ENCODE measurements around the gene TMED8.
"Not testable (repeated sequence)": the region's sequence is repeated elsewhere in the genome, so short reads cannot be mapped to it uniquely, and the experiment has no call there.

Gene TMED8

GRCh38 chr14:77322250-77322902, 54.5 kb downstream of the TMED8 start:
- no peak for DNase-seq (ENCODE audit: low spot score)

DNA sequence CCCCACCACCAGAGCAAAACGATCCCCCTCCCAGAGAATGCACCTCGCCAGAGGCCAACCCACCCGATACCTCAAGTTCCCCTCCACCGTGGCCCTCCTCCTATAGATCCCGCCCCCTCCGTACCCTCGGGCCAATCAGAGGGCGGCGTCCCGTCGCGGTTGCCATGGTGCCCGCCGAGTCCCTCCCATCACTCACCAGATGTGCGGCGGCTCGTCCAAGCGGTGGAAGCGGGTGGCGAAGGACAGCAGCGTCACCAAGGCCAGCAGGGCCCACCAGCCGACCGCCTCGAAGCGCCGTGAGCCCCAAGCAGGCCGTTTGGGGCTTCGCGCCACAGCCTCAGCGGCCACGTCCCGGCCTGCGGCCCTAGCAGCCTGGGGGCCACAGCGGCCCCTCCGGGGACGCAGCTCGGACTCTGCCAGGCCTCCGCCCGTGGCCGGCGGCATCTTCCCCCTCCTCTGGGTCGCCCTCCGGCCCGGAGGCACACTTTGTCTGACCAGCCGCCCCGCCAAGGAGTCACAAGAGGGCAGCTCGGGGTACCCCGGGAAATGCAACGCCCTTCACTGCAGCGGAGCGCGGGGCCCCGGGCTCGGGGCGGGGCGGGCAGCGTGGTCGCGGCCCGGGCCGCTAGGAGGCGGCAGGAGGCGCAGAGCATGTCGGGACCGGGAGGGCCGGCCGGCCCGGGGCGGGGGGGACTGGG, 56.5 kb downstream of the TMED8 start, which contains the start of gene POMT2:
POMT2 (minus strand) TSS at position 646 of the 698 bp plus-strand sequence; CDS start at position 444, 202 bp downstream.
- peak; percentile 96 for DNase-seq (ENCODE audit: low spot score)

DNA sequence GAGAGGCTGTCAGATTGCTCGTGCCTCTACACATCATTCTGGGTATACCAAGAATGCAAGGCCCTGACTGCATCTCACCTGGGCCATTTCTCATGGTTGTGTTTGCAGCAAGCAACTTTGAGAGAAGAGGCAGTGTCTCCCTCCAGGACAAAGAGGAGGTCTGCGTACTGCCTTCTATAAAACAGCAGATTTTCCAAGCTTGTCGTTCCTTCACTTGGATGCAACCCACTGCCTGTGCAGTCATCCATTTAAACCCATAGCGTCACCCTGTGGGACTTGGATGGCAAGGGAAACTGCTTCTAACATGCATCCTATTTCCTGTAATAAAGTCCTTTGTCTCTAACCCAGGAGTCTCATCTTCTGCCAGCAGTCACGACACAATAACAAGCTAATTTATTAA, 57.5 kb downstream of the TMED8 start:
- no peak for DNase-seq (ENCODE audit: low spot score)

DNA sequence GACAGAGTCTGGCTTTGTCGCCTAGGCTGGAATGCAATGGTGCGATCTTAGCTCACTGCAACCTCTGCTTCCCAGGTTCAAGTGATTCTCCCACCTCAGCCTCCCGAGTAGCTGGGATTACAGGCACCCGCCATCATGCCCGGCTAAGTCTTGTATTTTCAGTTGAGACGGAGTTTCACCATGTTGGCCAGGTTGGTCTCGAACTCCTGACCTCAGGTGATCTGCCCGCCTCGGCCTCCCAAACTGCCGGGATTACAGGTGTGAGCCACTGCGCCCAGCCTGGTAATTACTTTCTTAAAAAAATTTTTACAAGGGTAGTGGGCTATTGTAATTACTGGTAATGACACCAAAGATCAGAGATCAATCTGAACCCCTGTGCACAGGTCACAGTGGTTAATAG, 58.1 kb downstream of the TMED8 start:
- DNase-seq (ENCODE audit: low spot score) = not testable (repeated sequence)

DNA sequence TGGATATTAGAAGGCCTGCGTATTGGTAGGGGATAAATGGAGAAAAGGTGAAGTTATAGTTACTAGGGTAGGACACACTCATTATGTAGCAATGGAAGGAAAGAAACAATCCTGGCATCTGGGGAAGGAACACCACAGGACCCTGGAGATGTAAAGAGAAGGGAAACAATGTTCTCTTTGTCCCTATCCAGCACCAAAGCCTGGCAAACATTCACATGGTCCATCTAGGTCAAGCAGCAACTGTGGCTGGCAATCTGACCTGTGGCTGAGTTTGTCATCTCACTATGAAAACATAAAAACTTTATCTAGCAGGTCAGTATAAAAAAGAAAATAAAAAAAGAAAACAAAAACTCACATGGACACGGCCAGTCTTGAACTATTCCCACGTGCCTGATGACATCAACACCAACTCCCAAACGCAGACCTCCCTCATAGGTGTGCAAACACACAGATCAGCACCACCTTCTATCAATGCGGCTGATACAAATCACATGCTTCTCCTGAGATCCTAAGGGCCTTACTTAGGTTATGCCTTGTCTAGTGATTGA, 58.8 kb downstream of the TMED8 start:
- no peak for DNase-seq (ENCODE audit: low spot score)

GRCh38 chr14:77316872-77317301, 60.0 kb downstream of the TMED8 start:
- no peak for DNase-seq (ENCODE audit: low spot score)

GRCh38 chr14:77316195-77316505, 60.7 kb downstream of the TMED8 start:
- DNase-seq (ENCODE audit: low spot score) = no peak

DNA sequence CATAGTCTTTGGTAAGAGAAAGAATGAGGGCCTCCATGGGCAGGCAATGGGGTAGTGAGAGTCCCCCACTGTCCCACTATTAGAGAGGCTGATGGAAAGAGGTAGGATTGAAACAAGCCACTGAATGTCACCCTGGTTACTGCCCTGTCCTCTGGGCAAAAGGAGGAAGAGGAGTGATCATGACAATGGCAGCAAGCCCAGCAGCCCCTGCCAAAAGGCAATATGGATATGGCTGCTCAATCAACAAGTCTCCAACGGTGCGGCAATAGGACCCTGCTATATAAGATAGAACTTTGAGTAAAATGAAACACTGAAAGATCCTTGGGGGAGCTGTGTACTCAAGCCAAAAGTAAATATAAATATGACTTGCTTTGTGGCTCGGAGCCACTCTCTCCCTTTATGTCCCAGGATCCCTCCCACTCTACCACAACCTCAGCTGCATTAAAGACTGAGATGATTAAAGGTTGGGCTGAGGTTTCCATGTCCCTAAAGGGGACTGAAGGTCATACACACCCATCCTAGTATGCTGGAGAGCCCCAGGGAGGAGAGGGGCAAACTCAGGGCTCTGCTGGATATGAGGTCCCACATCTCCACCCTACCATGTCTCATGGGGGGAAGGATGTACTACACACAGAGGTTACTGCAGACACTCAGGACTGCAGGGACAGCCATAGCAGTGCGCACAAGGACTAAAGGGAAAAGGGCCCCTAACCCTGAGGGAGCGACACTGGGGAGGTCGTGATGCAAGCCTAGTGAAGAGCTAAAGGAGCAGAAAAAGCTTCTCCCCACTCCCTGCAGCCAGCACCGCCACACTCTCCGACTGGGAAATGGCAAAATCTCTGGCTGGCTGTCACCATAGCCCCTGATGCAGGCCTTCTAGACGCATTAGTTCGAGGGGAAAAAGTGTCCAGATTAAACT, 62.1 kb downstream of the TMED8 start:
- DNase-seq (ENCODE audit: low spot score) = no peak

DNA sequence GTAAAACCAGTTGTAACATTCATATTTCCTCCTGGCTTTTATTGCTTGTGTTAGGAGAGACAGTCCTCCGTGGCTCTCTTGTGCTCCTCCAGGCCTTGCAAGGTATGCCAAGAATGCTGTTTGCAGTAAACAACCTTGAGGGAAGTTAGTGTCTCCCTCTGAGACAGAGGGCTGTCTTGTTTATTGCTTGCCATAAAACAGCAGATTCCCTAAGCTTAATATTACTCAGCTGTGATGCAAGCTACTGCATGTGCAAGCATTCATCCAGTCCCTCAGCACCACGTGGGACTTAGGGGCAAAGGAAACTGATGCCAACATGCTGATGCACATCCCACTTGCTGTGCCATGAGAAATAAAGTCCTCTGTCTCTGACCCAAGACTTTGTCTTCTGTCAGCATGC, 62.9 kb downstream of the TMED8 start:
- DNase-seq (ENCODE audit: low spot score) = peak; percentile 77

DNA sequence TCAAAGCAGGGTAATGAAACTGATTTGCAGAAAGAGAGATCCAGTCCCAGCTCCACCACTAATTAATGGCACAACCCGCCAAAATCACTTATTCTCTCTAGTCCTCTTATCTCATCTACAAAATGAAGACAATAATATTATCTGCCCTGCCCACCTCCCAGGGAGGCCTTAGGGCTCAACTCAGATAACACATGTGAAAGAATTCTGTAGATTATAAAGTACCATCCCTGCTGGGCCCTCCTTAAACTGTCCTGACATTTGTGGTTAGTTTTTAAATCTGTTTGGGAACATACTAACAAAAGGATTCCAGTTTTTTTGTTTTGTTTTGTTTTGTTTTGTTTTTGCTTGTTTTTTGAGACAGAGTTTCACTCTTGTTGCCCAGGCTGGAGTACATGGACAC, 63.5 kb downstream of the TMED8 start:
- DNase-seq (ENCODE audit: low spot score) = no peak

- DNase-seq (ENCODE audit: low spot score) = peak; percentile 17
Measured at GRCh38 chr14:77311217-77311616, 65.7 kb downstream of the TMED8 start.

DNA sequence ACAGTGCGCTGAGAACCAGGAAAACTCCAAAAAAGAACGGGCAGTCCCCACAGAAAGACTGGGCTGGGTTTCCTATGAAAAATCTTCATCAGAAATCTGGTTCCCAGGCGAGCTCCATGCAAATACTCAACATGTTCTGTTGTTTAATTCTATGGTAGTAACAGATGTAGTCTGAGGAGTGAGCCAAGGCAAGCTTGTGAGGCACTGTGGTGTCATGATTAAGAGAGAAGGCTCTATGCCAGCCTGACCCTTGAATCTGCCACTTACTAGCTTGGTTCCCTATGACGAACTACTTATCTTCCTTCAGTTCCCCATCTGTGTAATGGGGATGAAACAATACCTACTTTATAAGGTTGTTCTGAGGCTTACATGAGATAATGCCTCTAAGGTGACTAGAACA, 66.9 kb downstream of the TMED8 start:
- no peak for DNase-seq (ENCODE audit: low spot score)

GRCh38 chr14:77309131-77309530, 67.8 kb downstream of the TMED8 start:
- DNase-seq (ENCODE audit: low spot score) = no peak

DNA sequence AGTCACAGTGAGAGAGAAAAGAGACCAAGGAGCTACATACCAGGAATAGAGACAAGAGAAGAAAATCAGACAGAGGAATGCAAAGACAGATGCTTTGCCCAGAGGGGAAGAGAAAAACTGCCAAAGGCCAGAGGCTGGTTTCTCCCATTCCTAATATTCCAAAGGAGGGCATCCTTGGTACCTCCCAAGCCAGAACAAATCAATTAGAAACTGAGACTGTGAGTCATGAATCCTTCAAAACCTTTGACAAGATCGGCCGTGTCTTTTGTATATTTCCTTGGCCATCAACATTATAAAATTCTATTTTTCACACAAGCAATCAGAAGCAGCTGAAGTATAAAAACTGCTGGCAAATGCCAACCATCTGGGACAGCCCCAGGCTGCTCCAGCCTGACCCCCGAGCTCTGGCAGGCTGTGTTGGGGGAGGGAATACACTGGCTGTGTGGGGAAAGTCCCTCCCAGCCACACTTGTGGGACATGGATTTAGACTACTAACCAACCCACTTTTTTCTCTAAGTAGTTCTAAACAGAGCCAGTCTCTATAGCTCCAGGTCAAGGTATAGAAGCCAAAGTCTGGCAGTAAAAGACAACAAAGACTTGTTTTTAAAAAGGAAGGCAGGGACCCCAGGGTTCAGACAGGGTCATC, 69.9 kb downstream of the TMED8 start:
- DNase-seq (ENCODE audit: low spot score) = peak; percentile 66

DNA sequence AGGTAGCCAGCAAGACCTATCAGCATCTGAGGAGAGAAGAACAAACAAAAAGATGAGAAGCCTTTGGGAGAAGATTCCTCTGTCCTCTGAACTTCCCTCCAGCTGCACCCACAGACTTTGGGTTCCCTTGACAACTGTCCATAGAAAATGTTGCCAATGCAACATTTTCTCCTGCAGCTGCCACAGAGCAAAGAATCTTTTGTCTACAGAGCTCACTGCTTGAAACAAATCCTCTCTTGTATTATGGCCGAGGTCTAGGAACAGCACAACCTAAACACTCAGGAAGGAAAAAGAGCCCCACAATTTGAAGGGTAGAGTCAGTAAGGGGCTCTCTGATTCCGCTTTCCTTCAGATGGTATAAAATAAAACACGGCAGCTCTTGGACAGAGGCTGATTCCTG, 70.5 kb downstream of the TMED8 start:
- DNase-seq (ENCODE audit: low spot score) = peak; percentile 22

DNA sequence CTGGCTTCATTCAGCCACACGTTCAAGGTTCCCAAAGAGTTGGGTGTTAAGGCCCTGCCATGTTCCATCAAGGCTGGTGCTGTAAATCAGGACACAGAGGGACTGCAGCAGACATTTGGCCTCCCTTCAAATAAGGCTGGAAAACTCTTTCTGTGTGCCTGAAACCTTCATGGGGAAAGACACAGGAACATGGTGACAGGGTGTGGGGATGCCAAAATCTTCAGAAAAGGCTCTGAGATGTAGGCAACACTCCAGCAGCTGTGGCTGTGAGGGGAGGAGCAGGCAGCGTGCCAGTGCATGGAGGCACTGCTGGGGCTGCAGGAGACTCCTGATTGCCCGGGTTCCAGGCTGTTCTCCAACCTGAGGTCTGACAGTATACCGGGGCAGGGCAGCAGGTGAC, 71.2 kb downstream of the TMED8 start:
- no peak for DNase-seq (ENCODE audit: low spot score)

- DNase-seq (ENCODE audit: low spot score) = peak; percentile 88
Measured at GRCh38 chr14:77303417-77304156, 73.3 kb downstream of the TMED8 start.

DNA sequence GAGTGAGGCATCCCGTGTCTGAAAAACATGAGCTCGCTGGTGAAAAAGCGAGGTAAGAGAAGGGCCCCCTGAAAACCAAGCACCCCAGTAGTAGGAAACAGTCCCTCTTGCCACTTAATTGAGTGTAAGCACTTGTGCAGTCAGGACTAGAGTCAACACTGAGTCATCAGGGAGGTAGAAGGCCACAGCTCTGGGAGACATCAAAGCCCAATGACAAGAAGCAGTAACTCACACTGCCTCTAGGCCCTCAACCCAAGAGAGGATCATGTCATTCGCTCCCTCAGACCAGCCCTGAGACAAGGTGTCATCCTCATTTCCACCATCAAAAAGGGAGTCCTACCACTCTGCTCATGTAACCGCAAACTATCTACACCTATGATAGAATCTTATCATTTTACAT, 74.0 kb downstream of the TMED8 start:
- DNase-seq (ENCODE audit: low spot score) = peak; percentile 36

DNA sequence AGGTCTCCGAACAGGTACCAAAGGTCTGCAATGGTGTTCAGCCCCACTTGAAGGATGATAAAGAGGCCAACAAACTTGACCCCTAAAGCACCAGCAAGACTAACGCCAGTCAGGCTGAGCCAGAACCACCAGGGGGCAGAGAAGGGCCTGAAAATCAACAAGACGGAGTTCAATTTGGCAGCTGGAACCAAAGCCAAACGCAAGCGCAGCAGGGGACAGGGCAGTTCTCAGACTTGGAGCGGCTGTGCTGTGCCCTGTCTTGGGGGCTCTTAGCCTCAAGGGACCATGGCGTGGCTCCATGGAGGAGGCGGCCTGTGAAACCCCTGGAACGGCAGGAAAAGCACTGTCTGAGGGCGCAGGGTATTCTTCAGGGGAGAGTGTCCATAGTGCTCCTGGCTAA, 75.8 kb downstream of the TMED8 start:
- peak; percentile 78 for DNase-seq (ENCODE audit: low spot score)

DNA sequence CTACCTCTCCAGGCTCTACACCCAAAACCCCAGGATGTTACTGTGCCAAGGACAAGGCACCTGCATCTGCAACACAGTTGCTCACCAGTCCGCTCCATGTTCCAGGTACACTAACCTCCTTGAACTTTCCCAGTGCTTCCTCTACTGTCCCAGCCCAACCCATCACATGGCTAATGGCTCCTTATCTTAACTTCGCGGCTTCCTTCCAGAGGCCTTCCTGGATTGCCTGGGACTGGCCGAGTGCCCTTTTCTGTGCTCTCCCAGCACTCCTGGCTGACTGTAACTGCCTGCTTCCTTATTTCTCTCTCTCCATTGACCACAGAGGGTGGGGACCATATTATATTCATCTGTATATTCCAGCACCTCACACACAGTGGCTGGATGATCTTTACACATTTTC, 77.1 kb downstream of the TMED8 start:
- no peak for DNase-seq (ENCODE audit: low spot score)

DNA sequence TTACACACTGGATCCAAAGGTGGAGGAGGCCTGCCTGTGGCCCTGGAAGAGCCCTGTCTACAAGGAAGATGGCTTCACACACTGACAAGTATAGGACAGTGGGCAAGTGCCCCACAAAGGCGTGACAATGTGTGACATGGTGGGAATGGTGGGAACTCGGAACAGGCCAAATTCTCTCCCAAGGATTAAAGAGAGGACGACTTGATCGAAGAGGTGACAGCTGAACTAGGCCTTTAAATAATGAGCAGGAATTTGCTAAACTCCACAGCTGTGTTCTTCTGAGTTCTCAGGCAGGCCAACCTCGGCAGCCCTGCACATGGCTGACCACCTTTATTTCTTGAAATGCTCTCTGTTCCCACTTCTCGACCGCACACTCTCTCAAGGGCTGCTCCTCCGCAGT, 80.0 kb downstream of the TMED8 start:
- no peak for DNase-seq (ENCODE audit: low spot score)

All from GM03348 (cell line).